SK-N-SH treated with all-trans-retinoic acid at 6 μM for 48 hours (cell line): ENCODE data around the gene CYP2S1.

Experiments used
- ARNTL ChIP-seq: fragments of 450-650 bp; formaldehyde crosslinking; IDR thresholded peaks from 2 replicates; pipeline ENCODE4 v1.5.0; 2020; ENCODE audit warnings: low read depth, mild to moderate bottlenecking, moderate library complexity, borderline replicate concordance
- CSDC2 ChIP-seq: fragments of 250-450 bp; sonication (Bioruptor Pico); IDR thresholded peaks from 2 replicates; pipeline ENCODE4 v1.5.0; 2020; ENCODE audit warnings: mild to moderate bottlenecking, moderate library complexity
- ESRRG ChIP-seq: fragments of 250-450 bp; sonication (Bioruptor Pico); IDR thresholded peaks from 2 replicates; pipeline ENCODE4 v1.6.1; 2021; ENCODE audit warnings: mild to moderate bottlenecking
- ZC3H10 ChIP-seq: fragments of 250-450 bp; sonication (Bioruptor Pico); IDR thresholded peaks from 2 replicates; pipeline ENCODE4 v1.5.1; 2021; ENCODE audit warnings: mild to moderate bottlenecking, moderate library complexity
- ZFP3 ChIP-seq: fragments of 250-450 bp; sonication (Bioruptor Pico); IDR thresholded peaks from 2 replicates; pipeline ENCODE4 v1.5.0; 2020; ENCODE audit warnings: mild to moderate bottlenecking, moderate library complexity
- ZNF70 ChIP-seq: fragments of 450-650 bp; formaldehyde crosslinking; IDR thresholded peaks from 2 replicates; pipeline ENCODE4 v1.5.0; 2020; ENCODE audit warnings: mild to moderate bottlenecking, moderate library complexity
- ZNF8 ChIP-seq: fragments of 450-650 bp; formaldehyde crosslinking; IDR thresholded peaks from 2 replicates; pipeline ENCODE4 v1.5.0; 2020; ENCODE audit warnings: mild to moderate bottlenecking, moderate library complexity
- TF ChIP-seq, protein P1 (sequence below): fragments of 250-450 bp; sonication (Bioruptor Pico); IDR thresholded peaks from 2 replicates; pipeline ENCODE4 v1.5.0; 2020; ENCODE audit warnings: mild to moderate bottlenecking, moderate library complexity
- TF ChIP-seq, protein P2 (sequence below): fragments of 250-450 bp; sonication (Bioruptor Pico); IDR thresholded peaks from 2 replicates; pipeline ENCODE4 v1.8.0; 2020; ENCODE audit warnings: mild to moderate bottlenecking, moderate library complexity, borderline replicate concordance
- TF ChIP-seq, protein P3 (sequence below): fragments of 250-450 bp; sonication (Bioruptor Pico); IDR thresholded peaks from 2 replicates; pipeline ENCODE4 v1.5.1; 2021; ENCODE audit warnings: mild to moderate bottlenecking, moderate library complexity
- TF ChIP-seq, protein P4 (sequence below): fragments of 250-450 bp; sonication (Bioruptor Pico); IDR thresholded peaks from 2 replicates; pipeline ENCODE4 v1.5.1; 2020; ENCODE audit warnings: low read depth, mild to moderate bottlenecking, moderate library complexity

GRCh38 chr19:41244117-41244516 lies 51.1 kb downstream of the CYP2S1 start:
- TF ChIP-seq ZFP3 (CRISPR knock-in tag) (no peak), ZNF8 (CRISPR knock-in tag) (no peak), ARNTL (CRISPR knock-in tag) (no peak), ZNF70 (CRISPR knock-in tag) (no peak), CSDC2 (CRISPR knock-in tag) (no peak), ZC3H10 (no peak), ESRRG (CRISPR knock-in tag) (no peak)
- TF ChIP-seq, protein P1, sequence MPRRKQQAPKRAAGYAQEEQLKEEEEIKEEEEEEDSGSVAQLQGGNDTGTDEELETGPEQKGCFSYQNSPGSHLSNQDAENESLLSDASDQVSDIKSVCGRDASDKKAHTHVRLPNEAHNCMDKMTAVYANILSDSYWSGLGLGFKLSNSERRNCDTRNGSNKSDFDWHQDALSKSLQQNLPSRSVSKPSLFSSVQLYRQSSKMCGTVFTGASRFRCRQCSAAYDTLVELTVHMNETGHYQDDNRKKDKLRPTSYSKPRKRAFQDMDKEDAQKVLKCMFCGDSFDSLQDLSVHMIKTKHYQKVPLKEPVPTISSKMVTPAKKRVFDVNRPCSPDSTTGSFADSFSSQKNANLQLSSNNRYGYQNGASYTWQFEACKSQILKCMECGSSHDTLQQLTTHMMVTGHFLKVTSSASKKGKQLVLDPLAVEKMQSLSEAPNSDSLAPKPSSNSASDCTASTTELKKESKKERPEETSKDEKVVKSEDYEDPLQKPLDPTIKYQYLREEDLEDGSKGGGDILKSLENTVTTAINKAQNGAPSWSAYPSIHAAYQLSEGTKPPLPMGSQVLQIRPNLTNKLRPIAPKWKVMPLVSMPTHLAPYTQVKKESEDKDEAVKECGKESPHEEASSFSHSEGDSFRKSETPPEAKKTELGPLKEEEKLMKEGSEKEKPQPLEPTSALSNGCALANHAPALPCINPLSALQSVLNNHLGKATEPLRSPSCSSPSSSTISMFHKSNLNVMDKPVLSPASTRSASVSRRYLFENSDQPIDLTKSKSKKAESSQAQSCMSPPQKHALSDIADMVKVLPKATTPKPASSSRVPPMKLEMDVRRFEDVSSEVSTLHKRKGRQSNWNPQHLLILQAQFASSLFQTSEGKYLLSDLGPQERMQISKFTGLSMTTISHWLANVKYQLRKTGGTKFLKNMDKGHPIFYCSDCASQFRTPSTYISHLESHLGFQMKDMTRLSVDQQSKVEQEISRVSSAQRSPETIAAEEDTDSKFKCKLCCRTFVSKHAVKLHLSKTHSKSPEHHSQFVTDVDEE: no peak
- TF ChIP-seq, protein P2, sequence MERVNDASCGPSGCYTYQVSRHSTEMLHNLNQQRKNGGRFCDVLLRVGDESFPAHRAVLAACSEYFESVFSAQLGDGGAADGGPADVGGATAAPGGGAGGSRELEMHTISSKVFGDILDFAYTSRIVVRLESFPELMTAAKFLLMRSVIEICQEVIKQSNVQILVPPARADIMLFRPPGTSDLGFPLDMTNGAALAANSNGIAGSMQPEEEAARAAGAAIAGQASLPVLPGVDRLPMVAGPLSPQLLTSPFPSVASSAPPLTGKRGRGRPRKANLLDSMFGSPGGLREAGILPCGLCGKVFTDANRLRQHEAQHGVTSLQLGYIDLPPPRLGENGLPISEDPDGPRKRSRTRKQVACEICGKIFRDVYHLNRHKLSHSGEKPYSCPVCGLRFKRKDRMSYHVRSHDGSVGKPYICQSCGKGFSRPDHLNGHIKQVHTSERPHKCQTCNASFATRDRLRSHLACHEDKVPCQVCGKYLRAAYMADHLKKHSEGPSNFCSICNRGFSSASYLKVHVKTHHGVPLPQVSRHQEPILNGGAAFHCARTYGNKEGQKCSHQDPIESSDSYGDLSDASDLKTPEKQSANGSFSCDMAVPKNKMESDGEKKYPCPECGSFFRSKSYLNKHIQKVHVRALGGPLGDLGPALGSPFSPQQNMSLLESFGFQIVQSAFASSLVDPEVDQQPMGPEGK (CRISPR knock-in tag): no peak
- TF ChIP-seq, protein P3, sequence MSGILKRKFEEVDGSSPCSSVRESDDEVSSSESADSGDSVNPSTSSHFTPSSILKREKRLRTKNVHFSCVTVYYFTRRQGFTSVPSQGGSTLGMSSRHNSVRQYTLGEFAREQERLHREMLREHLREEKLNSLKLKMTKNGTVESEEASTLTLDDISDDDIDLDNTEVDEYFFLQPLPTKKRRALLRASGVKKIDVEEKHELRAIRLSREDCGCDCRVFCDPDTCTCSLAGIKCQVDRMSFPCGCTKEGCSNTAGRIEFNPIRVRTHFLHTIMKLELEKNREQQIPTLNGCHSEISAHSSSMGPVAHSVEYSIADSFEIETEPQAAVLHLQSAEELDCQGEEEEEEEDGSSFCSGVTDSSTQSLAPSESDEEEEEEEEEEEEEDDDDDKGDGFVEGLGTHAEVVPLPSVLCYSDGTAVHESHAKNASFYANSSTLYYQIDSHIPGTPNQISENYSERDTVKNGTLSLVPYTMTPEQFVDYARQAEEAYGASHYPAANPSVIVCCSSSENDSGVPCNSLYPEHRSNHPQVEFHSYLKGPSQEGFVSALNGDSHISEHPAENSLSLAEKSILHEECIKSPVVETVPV (CRISPR knock-in tag): no peak
- TF ChIP-seq, protein P4, sequence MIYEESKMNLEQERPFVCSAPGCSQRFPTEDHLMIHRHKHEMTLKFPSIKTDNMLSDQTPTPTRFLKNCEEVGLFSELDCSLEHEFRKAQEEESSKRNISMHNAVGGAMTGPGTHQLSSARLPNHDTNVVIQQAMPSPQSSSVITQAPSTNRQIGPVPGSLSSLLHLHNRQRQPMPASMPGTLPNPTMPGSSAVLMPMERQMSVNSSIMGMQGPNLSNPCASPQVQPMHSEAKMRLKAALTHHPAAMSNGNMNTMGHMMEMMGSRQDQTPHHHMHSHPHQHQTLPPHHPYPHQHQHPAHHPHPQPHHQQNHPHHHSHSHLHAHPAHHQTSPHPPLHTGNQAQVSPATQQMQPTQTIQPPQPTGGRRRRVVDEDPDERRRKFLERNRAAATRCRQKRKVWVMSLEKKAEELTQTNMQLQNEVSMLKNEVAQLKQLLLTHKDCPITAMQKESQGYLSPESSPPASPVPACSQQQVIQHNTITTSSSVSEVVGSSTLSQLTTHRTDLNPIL (CRISPR knock-in tag): no peak
